Caco-2 (cell line): ENCODE data around the gene TNS3. TPM values are rescaled to one million over a fixed set of nuclear protein-coding genes. Genes with fewer than 3 reads are reported as not detected.

Source experiments
- BruUV-seq: library from RNA; stranded (reverse); fragments of 400-500 nt; replicated peaks from 2 replicates; lab custom pipeline; 2021; lab: Mats Ljungman, UMichigan
- CTCF ChIA-PET: fragments of 300-600 bp; sonication (Branson Sonifier 250); formaldehyde crosslinking; loops from one replicate; lab custom pipeline; 2022; ENCODE audit warnings: antibody characterized with exemption; lab: Charles Lee
- POLR2A ChIA-PET: fragments of 300-600 bp; sonication (Branson Sonifier 250); formaldehyde crosslinking; loops from one replicate; lab custom pipeline; 2022; ENCODE audit warnings: antibody characterized with exemption; lab: Charles Lee
- DNase-seq, 2 experiments: peaks; one replicate each; pipeline versions ENCODE4 v3.0.0 to v3.0.0-alpha.2; 2020 to 2022
- H3K27me3 ChIP-seq: replicated peaks from 2 replicates; pipeline ENCODE4 v1.6.0; 2011; ENCODE audit warnings: low read length; ENCODE audit not compliant: control insufficient read depth, insufficient read depth
- H3K36me3 ChIP-seq: 2 replicates; pipeline ENCODE4 v1.5.1; 2011; ENCODE audit warnings: low read length; ENCODE audit not compliant: control insufficient read depth, insufficient read depth
- H3K4me1 ChIP-seq: fragments of 250-450 bp; sonication (Bioruptor Pico); 2 replicates; pipeline ENCODE4 v1.5.1; 2020; ENCODE audit warnings: mild to moderate bottlenecking
- H3K4me3 ChIP-seq: 2 replicates; pipeline ENCODE4 v1.5.1; 2011; ENCODE audit warnings: low read depth, mild to moderate bottlenecking, control low read depth, low read length
- H3K9me3 ChIP-seq: fragments of 250-450 bp; sonication (Bioruptor Pico); 2 replicates; pipeline ENCODE4 v1.5.1; 2020; ENCODE audit warnings: mild to moderate bottlenecking, moderate library complexity
- H3K27ac Mint-ChIP-seq: one replicate; pipeline ENCODE4 v1.8.0; 2022; ENCODE audit warnings: mixed read lengths; ENCODE audit not compliant: unreplicated experiment
- H3K27me3 Mint-ChIP-seq: one replicate; pipeline ENCODE4 v1.8.0; 2022; ENCODE audit warnings: mixed read lengths; ENCODE audit not compliant: insufficient read depth, unreplicated experiment
- H3K36me3 Mint-ChIP-seq: one replicate; pipeline ENCODE4 v1.8.0; 2022; ENCODE audit warnings: mild to moderate bottlenecking, mixed read lengths; ENCODE audit not compliant: insufficient read depth, unreplicated experiment
- H3K4me1 Mint-ChIP-seq: one replicate; pipeline ENCODE4 v1.8.0; 2022; ENCODE audit warnings: low read depth, mixed read lengths; ENCODE audit not compliant: unreplicated experiment
- H3K4me3 Mint-ChIP-seq: one replicate; pipeline ENCODE4 v1.8.0; 2022; ENCODE audit warnings: mild to moderate bottlenecking, moderate library complexity, mixed read lengths; ENCODE audit not compliant: unreplicated experiment
- H3K9me3 Mint-ChIP-seq: one replicate; pipeline ENCODE4 v1.8.0; 2022; ENCODE audit warnings: mixed read lengths; ENCODE audit not compliant: unreplicated experiment
- intact Hi-C: fragments of 100-400 bp; cut with micrococcal nuclease; formaldehyde crosslinking; loops from one replicate; pipeline ENCODE4 v1.10.0; 2022; ENCODE audit not compliant: unreplicated experiment
- total RNA-seq: library from RNA; stranded (reverse); gene quantifications from 2 replicates; pipeline ENCODE4 v1.2.3, GENCODE V29; 2022
- TF ChIP-seq, protein P1 (sequence below), 2 experiments: fragments of 200-600 bp in 1 of 2; IDR thresholded peaks; 1 replicate in 1 of 2; 2 replicates in 1 of 2; pipeline versions ENCODE4 v1.5.1 to v1.8.0; 2011 to 2022; ENCODE audit warnings: antibody characterized with exemption in 1 of 2, control low read depth in 1 of 2, inconsistent platforms in 1 of 2, low read depth in 1 of 2, low read length in 1 of 2, mild to moderate bottlenecking in 1 of 2, moderate library complexity in 1 of 2; ENCODE audit not compliant: insufficient read depth in 1 of 2, severe bottlenecking in 1 of 2, unreplicated experiment in 1 of 2

Gene TNS3
- total RNA-seq, 1 experiment from 2014 or later, result 263 TPM

DNA sequence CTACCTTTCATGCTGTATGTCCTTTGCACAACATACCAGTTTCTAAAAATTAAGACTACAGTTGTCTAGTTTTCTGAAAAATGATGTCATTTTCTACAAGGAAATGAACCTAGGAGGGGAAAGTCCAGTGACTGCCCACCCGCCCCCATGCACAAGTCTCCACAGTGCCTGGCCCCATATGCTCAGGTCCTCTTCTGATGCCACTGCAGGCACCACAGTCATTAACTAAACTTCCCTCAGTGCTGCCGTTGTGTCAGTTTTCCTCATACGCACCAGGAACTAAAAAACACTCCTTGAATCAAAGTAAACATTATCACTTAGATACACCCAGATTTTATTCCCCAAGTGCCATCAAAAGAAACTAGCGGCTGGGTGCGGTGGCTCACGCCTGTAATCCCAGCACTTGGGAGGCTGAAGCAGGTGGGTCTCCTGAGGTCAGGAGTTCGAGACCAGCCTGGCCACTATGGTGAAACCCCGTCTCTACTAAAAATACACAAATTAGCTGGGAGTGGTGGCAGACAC, 6.9 kb upstream of the TNS3 start:
- no TSS peak for BruUV-seq
- Histone ChIP-seq H3K4me3 (no peak overlapping the region), H3K9me3 (peaks cover 3% of the 10 kb centered on the region; the same call in 1 of the 2 replicates), H3K36me3 (no peaks in the 10 kb centered on the region), H3K27me3 (no peaks in the 10 kb centered on the region), H3K4me1 (peaks cover 72% of the 10 kb centered on the region)
- Mint-ChIP-seq H3K9me3 (no peaks in the 10 kb centered on the region), H3K36me3 (peaks cover 12% of the 10 kb centered on the region), H3K4me1 (peaks cover 50% of the 10 kb centered on the region), H3K27ac (peak overlapping the region; percentile 74), H3K4me3 (no peak overlapping the region), H3K27me3 (no peaks in the 10 kb centered on the region)
- POLR2A ChIA-PET, result no interaction called here
- TF ChIP-seq, protein P1, sequence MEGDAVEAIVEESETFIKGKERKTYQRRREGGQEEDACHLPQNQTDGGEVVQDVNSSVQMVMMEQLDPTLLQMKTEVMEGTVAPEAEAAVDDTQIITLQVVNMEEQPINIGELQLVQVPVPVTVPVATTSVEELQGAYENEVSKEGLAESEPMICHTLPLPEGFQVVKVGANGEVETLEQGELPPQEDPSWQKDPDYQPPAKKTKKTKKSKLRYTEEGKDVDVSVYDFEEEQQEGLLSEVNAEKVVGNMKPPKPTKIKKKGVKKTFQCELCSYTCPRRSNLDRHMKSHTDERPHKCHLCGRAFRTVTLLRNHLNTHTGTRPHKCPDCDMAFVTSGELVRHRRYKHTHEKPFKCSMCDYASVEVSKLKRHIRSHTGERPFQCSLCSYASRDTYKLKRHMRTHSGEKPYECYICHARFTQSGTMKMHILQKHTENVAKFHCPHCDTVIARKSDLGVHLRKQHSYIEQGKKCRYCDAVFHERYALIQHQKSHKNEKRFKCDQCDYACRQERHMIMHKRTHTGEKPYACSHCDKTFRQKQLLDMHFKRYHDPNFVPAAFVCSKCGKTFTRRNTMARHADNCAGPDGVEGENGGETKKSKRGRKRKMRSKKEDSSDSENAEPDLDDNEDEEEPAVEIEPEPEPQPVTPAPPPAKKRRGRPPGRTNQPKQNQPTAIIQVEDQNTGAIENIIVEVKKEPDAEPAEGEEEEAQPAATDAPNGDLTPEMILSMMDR (IDR thresholded peaks at IDR 0.05; ENCODE audit: insufficient read depth in 1 of 2, low read depth in 1 of 2, low read length in 1 of 2, severe bottlenecking in 1 of 2, unreplicated experiment in 1 of 2), result no peak
- CTCF ChIA-PET, result no interaction called here
- no peak for DNase-seq
- intact Hi-C loops, result no loop called here

DNA sequence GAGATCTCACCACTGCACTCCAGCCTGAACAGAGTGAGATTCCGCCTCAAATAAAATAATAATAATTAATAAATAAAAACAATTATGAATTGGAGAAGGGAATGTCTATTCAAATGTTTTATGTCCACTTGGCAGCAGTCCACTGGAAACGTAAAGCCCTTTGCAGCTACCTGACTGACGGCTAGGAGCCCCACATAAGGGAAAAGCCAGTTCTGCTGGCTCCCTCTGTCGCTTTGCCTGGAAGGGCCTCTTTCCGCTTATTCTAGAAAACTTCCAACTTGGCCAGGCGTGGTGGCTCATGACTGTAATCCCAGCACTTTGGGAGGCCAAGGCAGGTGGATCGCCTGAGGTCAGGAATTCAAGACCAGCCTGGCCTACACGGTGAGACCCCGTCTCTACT, 6.1 kb upstream of the TNS3 start:
- H3K9me3 Mint-ChIP-seq, result no peaks in the 10 kb centered on the region
- H3K36me3 ChIP-seq, result no peaks in the 10 kb centered on the region
- no peak overlapping the region for H3K4me3 Mint-ChIP-seq
- peaks cover 72% of the 10 kb centered on the region for H3K4me1 ChIP-seq
- no peak overlapping the region for H3K4me3 ChIP-seq
- H3K4me1 Mint-ChIP-seq, result peaks cover 58% of the 10 kb centered on the region
- TF ChIP-seq, protein P1 (IDR thresholded peaks at IDR 0.05; ENCODE audit: insufficient read depth in 1 of 2, low read depth in 1 of 2, low read length in 1 of 2, severe bottlenecking in 1 of 2, unreplicated experiment in 1 of 2), result no peak
- DNase-seq, result no peak
- H3K27me3 Mint-ChIP-seq, result no peaks in the 10 kb centered on the region
- intact Hi-C loops, result no loop called here
- H3K36me3 Mint-ChIP-seq, result peaks cover 14% of the 10 kb centered on the region
- ChIA-PET POLR2A (interaction anchor here (1.3 kb wide), 1 partner anchor 17 kb away, joined by 3 read pairs; no protein-coding TSS in a partner anchor), CTCF (interaction anchor here (1.1 kb wide), 1 partner anchor 10 kb away, joined by 3 read pairs; no protein-coding TSS in a partner anchor)
- H3K27ac Mint-ChIP-seq, result peak overlapping the region; percentile 74
- BruUV-seq, result no TSS peak
- H3K9me3 ChIP-seq, result peaks cover 3% of the 10 kb centered on the region; the same call in 1 of the 2 replicates
- no peaks in the 10 kb centered on the region for H3K27me3 ChIP-seq

DNA sequence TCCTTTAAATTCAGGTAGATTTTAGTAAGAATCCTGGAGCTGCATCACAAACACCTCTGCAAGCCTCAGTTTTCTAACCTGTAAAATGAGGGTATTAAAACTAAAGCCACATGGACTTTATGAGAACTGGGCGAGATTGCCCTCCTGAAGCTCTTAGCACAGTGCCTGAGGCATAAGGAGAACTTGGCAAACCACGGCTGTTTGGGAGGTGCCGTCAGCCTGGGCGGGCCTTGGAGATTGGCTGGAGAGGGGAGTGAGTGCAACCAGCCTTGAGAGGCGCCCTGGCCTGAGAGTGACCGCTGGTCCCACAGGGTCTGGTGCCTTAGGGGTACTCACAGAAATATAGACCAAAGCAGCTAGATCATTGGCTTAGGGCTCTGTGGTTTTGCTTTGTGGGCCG, 5.4 kb upstream of the TNS3 start:
- no peak overlapping the region for H3K4me3 ChIP-seq
- Mint-ChIP-seq H3K9me3 (no peaks in the 10 kb centered on the region), H3K27me3 (no peaks in the 10 kb centered on the region), H3K4me3 (no peak overlapping the region), H3K4me1 (peaks cover 62% of the 10 kb centered on the region), H3K36me3 (peaks cover 20% of the 10 kb centered on the region), H3K27ac (peak overlapping the region; percentile 76)
- intact Hi-C loops, result no loop called here
- ChIA-PET POLR2A (interaction anchor here (1.3 kb wide), 1 partner anchor 18 kb away, joined by 3 read pairs; no protein-coding TSS in a partner anchor), CTCF (interaction anchor here (1.1 kb wide), 1 partner anchor 9 kb away, joined by 3 read pairs; no protein-coding TSS in a partner anchor)
- DNase-seq, result no peak
- TF ChIP-seq, protein P1 (IDR thresholded peaks at IDR 0.05; ENCODE audit: insufficient read depth in 1 of 2, low read depth in 1 of 2, low read length in 1 of 2, severe bottlenecking in 1 of 2, unreplicated experiment in 1 of 2), result no peak
- H3K9me3 ChIP-seq, result peaks cover 3% of the 10 kb centered on the region; the same call in 1 of the 2 replicates
- no peaks in the 10 kb centered on the region for H3K36me3 ChIP-seq
- no TSS peak for BruUV-seq
- no peaks in the 10 kb centered on the region for H3K27me3 ChIP-seq
- peaks cover 72% of the 10 kb centered on the region for H3K4me1 ChIP-seq
